ENCODE results near the gene BID. TPM values are rescaled to one million over a fixed set of nuclear protein-coding genes. Genes with fewer than 3 reads are reported as not detected.
A peak's percentile ranks its signal among the peaks of the same experiment; 100 is the strongest.

The BID gene
- total RNA-seq, 1 donor from 2014 or later: 35.1 TPM

GRCh38 chr22:17783773-17784480 is 9.7 kb upstream of the BID start:
- no peak overlapping the region for H3K27ac ChIP-seq (ENCODE audit: low read depth, low read length)
- H4K20me1 ChIP-seq (ENCODE audit: insufficient read depth, low read length): no peaks in the 10 kb centered on the region
- H3K4me2 ChIP-seq (ENCODE audit: low read length): no peak overlapping the region
- peak overlapping the region; percentile 41 for H3K27ac Mint-ChIP-seq (ENCODE audit: unreplicated experiment)
- TF ChIP-seq CTCF (IDR thresholded peaks at IDR 0.05; ENCODE audit: insufficient read depth, low read depth, low read length) (no peak), EZH2 (IDR thresholded peaks at IDR 0.05; ENCODE audit: insufficient read depth, low read length) (no peak)
- H2AFZ ChIP-seq (ENCODE audit: low read depth, low read length): no peak overlapping the region
- H3K27me3 Mint-ChIP-seq (ENCODE audit: low read depth, unreplicated experiment): peaks cover 10% of the 10 kb centered on the region
- H3K4me3 Mint-ChIP-seq (ENCODE audit: unreplicated experiment): no peak overlapping the region
- FAIRE-seq (no peak), DNase-seq (ENCODE audit: low read depth) (no peak)
- no peaks in the 10 kb centered on the region for H3K79me2 ChIP-seq (ENCODE audit: insufficient read depth, low read length)
- H3K9me3 ChIP-seq (ENCODE audit: insufficient read depth, low read depth, low read length): no peaks in the 10 kb centered on the region
- no peak overlapping the region for H3K4me3 ChIP-seq (ENCODE audit: insufficient read depth, low read depth, low read length)
- no peaks in the 10 kb centered on the region for H3K9me3 Mint-ChIP-seq (ENCODE audit: unreplicated experiment)
- H3K36me3 Mint-ChIP-seq (ENCODE audit: low read depth, unreplicated experiment): no peaks in the 10 kb centered on the region
- no peaks in the 10 kb centered on the region for H3K36me3 ChIP-seq (ENCODE audit: insufficient read depth, low read length)
- H3K27me3 ChIP-seq (ENCODE audit: insufficient read depth, low read length): no peaks in the 10 kb centered on the region
- no peak overlapping the region for H3K9ac ChIP-seq (ENCODE audit: low read length)
- H3K4me1 Mint-ChIP-seq (ENCODE audit: low read depth, unreplicated experiment): peaks cover 14% of the 10 kb centered on the region
- H3K4me1 ChIP-seq (ENCODE audit: insufficient read depth, low read length): peaks cover 21% of the 10 kb centered on the region

- Mint-ChIP-seq H3K9me3 (ENCODE audit: unreplicated experiment) (no peaks in the 10 kb centered on the region), H3K27ac (ENCODE audit: unreplicated experiment) (no peak overlapping the region), H3K36me3 (ENCODE audit: low read depth, unreplicated experiment) (peaks cover 2% of the 10 kb centered on the region), H3K4me3 (ENCODE audit: unreplicated experiment) (no peak overlapping the region), H3K4me1 (ENCODE audit: low read depth, unreplicated experiment) (peaks cover 14% of the 10 kb centered on the region), H3K27me3 (ENCODE audit: low read depth, unreplicated experiment) (peaks cover 13% of the 10 kb centered on the region)
- Histone ChIP-seq H4K20me1 (ENCODE audit: insufficient read depth, low read length) (no peaks in the 10 kb centered on the region), H3K9ac (ENCODE audit: low read length) (no peak overlapping the region), H3K4me2 (ENCODE audit: low read length) (no peak overlapping the region), H3K27ac (ENCODE audit: low read depth, low read length) (no peak overlapping the region), H3K9me3 (ENCODE audit: insufficient read depth, low read depth, low read length) (no peaks in the 10 kb centered on the region), H3K79me2 (ENCODE audit: insufficient read depth, low read length) (no peaks in the 10 kb centered on the region), H3K27me3 (ENCODE audit: insufficient read depth, low read length) (no peaks in the 10 kb centered on the region), H3K4me3 (ENCODE audit: insufficient read depth, low read depth, low read length) (no peak overlapping the region), H3K36me3 (ENCODE audit: insufficient read depth, low read length) (no peaks in the 10 kb centered on the region), H2AFZ (ENCODE audit: low read depth, low read length) (no peak overlapping the region), H3K4me1 (ENCODE audit: insufficient read depth, low read length) (peaks cover 21% of the 10 kb centered on the region)
- DNase-seq (ENCODE audit: low read depth): no peak
- TF ChIP-seq EZH2 (IDR thresholded peaks at IDR 0.05; ENCODE audit: insufficient read depth, low read length): no peak
- TF ChIP-seq CTCF (IDR thresholded peaks at IDR 0.05; ENCODE audit: insufficient read depth, low read depth, low read length): no peak
- no peak for FAIRE-seq
Measured at GRCh38 chr22:17783312-17783711, 9.0 kb upstream of the BID start.

- no peak overlapping the region for H2AFZ ChIP-seq (ENCODE audit: low read depth, low read length)
- FAIRE-seq: no peak
- Mint-ChIP-seq H3K27ac (ENCODE audit: unreplicated experiment) (no peak overlapping the region), H3K9me3 (ENCODE audit: unreplicated experiment) (no peaks in the 10 kb centered on the region), H3K36me3 (ENCODE audit: low read depth, unreplicated experiment) (peaks cover 2% of the 10 kb centered on the region), H3K4me1 (ENCODE audit: low read depth, unreplicated experiment) (peaks cover 14% of the 10 kb centered on the region), H3K27me3 (ENCODE audit: low read depth, unreplicated experiment) (peaks cover 19% of the 10 kb centered on the region), H3K4me3 (ENCODE audit: unreplicated experiment) (no peak overlapping the region)
- no peak for DNase-seq (ENCODE audit: low read depth)
- no peak overlapping the region for H3K4me3 ChIP-seq (ENCODE audit: insufficient read depth, low read depth, low read length)
- no peak overlapping the region for H3K4me2 ChIP-seq (ENCODE audit: low read length)
- H3K79me2 ChIP-seq (ENCODE audit: insufficient read depth, low read length): no peaks in the 10 kb centered on the region
- no peaks in the 10 kb centered on the region for H3K27me3 ChIP-seq (ENCODE audit: insufficient read depth, low read length)
- no peaks in the 10 kb centered on the region for H3K9me3 ChIP-seq (ENCODE audit: insufficient read depth, low read depth, low read length)
- H3K9ac ChIP-seq (ENCODE audit: low read length): no peak overlapping the region
- peaks cover 21% of the 10 kb centered on the region for H3K4me1 ChIP-seq (ENCODE audit: insufficient read depth, low read length)
- no peaks in the 10 kb centered on the region for H3K36me3 ChIP-seq (ENCODE audit: insufficient read depth, low read length)
- no peaks in the 10 kb centered on the region for H4K20me1 ChIP-seq (ENCODE audit: insufficient read depth, low read length)
- H3K27ac ChIP-seq (ENCODE audit: low read depth, low read length): no peak overlapping the region
- TF ChIP-seq EZH2 (IDR thresholded peaks at IDR 0.05; ENCODE audit: insufficient read depth, low read length) (no peak), CTCF (IDR thresholded peaks at IDR 0.05; ENCODE audit: insufficient read depth, low read depth, low read length) (no peak)
Measured at GRCh38 chr22:17782621-17783020, 8.4 kb upstream of the BID start.
